ENCODE results near the gene NSMCE4A.

DNA sequence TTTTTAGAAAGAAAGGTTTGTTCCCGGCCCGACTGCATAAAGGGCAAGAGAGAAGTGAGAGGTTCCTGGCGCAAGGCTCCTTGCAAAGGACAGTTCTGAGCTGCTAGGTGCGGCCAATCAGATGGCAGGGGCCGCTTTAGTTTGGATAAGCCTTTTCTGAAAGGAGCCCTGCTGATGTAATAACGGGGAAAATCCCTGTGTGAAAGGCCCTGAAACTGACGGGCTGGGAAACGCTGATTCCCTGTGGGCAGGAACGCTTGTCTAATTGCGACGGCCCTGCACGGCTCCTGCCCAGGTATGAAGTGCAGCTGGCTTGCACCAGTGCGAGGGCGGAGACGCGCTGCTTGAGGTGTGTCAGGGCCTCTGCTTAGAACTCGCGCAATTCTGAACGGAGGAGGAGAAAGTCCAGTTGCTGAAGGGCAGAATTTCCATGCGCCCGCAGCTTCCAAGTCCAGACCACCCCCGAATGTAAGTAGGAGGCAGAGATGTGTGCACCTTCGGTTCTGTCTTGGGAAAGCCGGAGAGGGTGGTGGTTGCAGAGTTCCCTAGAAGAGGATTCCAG, 44.5 kb upstream of the NSMCE4A start:
- TF ChIP-seq, protein P1, sequence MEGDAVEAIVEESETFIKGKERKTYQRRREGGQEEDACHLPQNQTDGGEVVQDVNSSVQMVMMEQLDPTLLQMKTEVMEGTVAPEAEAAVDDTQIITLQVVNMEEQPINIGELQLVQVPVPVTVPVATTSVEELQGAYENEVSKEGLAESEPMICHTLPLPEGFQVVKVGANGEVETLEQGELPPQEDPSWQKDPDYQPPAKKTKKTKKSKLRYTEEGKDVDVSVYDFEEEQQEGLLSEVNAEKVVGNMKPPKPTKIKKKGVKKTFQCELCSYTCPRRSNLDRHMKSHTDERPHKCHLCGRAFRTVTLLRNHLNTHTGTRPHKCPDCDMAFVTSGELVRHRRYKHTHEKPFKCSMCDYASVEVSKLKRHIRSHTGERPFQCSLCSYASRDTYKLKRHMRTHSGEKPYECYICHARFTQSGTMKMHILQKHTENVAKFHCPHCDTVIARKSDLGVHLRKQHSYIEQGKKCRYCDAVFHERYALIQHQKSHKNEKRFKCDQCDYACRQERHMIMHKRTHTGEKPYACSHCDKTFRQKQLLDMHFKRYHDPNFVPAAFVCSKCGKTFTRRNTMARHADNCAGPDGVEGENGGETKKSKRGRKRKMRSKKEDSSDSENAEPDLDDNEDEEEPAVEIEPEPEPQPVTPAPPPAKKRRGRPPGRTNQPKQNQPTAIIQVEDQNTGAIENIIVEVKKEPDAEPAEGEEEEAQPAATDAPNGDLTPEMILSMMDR (IDR thresholded peaks at IDR 0.05), result no peak
- TF ChIP-seq ZFX (IDR thresholded peaks at IDR 0.05; ENCODE audit: borderline replicate concordance), result no peak
